COLO829 (cell line): ENCODE data around the gene TTC16.

ENCODE experiments used
- DNase-seq: peaks from one replicate; pipeline ENCODE4 v3.0.0; 2012; ENCODE audit warnings: low spot score

TTC16 gene

GRCh38 chr9:127720031-127720864 lies 4.4 kb downstream of the TTC16 start:
- DNase-seq: no peak

- no peak for DNase-seq
These were observed 5.0 kb downstream of the TTC16 start for GRCh38 chr9:127720865-127721227.

- DNase-seq: no peak
These were observed 5.5 kb downstream of the TTC16 start for GRCh38 chr9:127721391-127721821.

- no peak for DNase-seq
These were observed 6.3 kb downstream of the TTC16 start for GRCh38 chr9:127722055-127722745.

GRCh38 chr9:127723013-127723412 lies 7.1 kb downstream of the TTC16 start:
- no peak for DNase-seq

- DNase-seq: no peak
These were observed 7.6 kb downstream of the TTC16 start for GRCh38 chr9:127723444-127723843.

- DNase-seq: no peak
These were observed 8.1 kb downstream of the TTC16 start for GRCh38 chr9:127724012-127724411.

GRCh38 chr9:127726871-127727270 lies 11.0 kb downstream of the TTC16 start:
- no peak for DNase-seq

GRCh38 chr9:127728808-127729207 lies 12.9 kb downstream of the TTC16 start:
- DNase-seq: no peak

- DNase-seq: no peak
These were observed 13.8 kb downstream of the TTC16 start for GRCh38 chr9:127729522-127730256.

GRCh38 chr9:127730262-127730661 lies 14.4 kb downstream of the TTC16 start:
- DNase-seq: no peak

GRCh38 chr9:127730799-127731410 lies 15.0 kb downstream of the TTC16 start:
- no peak for DNase-seq

- DNase-seq: no peak
These were observed 16.1 kb downstream of the TTC16 start for GRCh38 chr9:127731938-127732337.

- DNase-seq: no peak
These were observed 16.6 kb downstream of the TTC16 start for GRCh38 chr9:127732444-127732843.

- no peak for DNase-seq
These were observed 17.7 kb downstream of the TTC16 start for GRCh38 chr9:127733614-127734013.

GRCh38 chr9:127734247-127734746 lies 18.4 kb downstream of the TTC16 start:
- no peak for DNase-seq

- DNase-seq: peak; percentile 99
These were observed 19.1 kb downstream of the TTC16 start, which contains the start of gene TOR2A for GRCh38 chr9:127734747-127735529. Gene TOR2A (minus strand): TSS chr9:127735294. CDS start chr9:127735270, 24 bp downstream.

GRCh38 chr9:127735530-127736185 lies 19.8 kb downstream of the TTC16 start:
- DNase-seq: no peak

- no peak for DNase-seq
These were observed 22.8 kb downstream of the TTC16 start for GRCh38 chr9:127738666-127739065.

- no peak for DNase-seq
These were observed 23.9 kb downstream of the TTC16 start for GRCh38 chr9:127739614-127740330.
